ENCODE measurements around the gene HRAS.

The HRAS gene

DNA sequence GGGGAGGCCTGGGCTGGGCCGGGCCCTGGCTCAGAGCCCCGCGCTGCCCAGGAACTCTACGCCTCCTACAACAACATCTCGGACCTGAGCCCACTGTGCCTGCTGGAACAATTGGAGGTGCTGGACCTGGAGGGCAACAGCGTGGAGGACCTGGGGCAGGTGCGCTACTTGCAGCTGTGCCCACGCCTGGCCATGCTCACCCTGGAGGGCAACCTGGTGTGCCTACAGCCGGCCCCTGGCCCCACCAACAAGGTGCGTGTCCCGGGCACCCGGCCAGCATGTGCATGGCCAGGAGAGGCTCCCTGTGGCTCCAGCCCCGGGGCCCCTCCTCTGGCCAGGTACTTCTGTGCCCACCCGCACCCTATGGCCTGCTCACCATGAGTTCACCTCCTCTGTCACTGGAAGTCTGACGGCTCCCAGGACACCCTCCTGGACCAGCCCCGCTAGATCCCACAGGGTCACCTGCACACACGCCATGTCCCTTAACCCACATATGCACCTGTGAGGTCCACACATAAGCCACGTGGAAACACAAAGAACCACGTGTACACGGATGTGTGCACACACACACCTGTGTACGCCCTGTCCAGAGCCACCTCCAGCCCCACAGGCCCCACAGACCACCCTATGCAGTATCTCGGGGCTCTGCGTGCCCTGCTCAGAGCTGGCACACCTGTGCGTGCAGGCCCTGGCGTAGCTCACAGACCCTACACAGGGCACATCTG is 14.8 kb upstream of the HRAS start:
- Histone ChIP-seq H3K9me3 (ENCODE audit: insufficient read depth, low read length) (no peaks in the 10 kb centered on the region), H3K27me3 (ENCODE audit: insufficient read depth, insufficient read length) (peaks cover 2% of the 10 kb centered on the region), H3K4me1 (ENCODE audit: insufficient read depth, insufficient read length) (peaks cover 16% of the 10 kb centered on the region), H3K4me3 (ENCODE audit: insufficient read length, low read depth) (no peak overlapping the region), H3K9ac (ENCODE audit: insufficient read length, low read depth) (no peak overlapping the region), H3K36me3 (ENCODE audit: insufficient read depth, insufficient read length, low read length) (no peaks in the 10 kb centered on the region)
- TF ChIP-seq ZNF274 (IDR thresholded peaks at IDR 0.05; ENCODE audit: low read depth, low read length) (no peak), YY1 (IDR thresholded peaks at IDR 0.05; ENCODE audit: insufficient read depth, insufficient read length) (no peak), SUZ12 (IDR thresholded peaks at IDR 0.05; ENCODE audit: extremely low read depth, insufficient read depth, insufficient read length) (no peak)
- no peak for DNase-seq (ENCODE audit: low read depth, low spot score)

DNA sequence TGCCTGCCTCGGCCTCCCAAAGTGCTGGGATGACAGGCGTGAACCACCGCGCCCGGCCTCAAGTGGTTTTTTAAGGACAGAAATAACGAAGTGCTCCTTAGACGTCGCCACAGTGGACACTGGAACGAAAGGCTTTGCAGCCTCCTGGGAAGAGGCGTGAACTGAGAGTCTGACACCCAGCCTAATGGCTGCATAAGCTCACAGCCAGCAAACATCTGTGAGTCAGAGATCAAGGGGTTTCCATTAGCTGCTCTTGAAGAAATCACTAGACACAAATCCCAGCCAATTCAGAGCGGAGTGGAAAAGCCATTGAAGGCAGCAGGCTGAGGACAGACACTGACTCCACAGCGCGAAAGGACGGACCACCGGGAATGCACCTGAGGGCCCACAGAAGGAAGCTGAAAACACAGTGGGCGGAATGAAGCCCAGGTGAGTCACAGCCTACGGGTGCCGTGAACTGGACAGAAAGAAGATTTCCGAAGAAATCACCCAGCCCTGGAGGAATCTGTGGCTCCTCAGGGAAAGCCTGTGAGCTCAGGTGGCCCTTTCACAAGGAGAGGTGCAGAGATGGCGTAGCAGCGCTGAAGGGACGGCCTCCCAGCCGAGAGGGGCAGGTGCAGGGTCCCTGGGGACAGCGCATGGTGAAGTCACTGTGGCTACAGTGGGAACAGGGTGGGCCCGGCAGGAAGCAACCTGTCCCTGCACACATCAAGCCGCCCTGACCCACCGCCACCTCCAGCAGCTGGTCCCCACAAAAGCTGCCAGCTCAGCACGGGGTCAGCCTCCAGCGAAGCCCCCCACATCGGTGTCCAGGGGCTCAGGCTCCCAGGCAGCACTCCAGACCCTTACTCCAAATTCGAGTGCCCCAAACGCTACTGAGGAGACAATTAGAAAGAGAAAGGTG is 13.6 kb upstream of the HRAS start:
- no peak for TF ChIP-seq ZNF274 (IDR thresholded peaks at IDR 0.05; ENCODE audit: low read depth, low read length)
- TF ChIP-seq SUZ12 (IDR thresholded peaks at IDR 0.05; ENCODE audit: extremely low read depth, insufficient read depth, insufficient read length): no peak
- no peak for TF ChIP-seq YY1 (IDR thresholded peaks at IDR 0.05; ENCODE audit: insufficient read depth, insufficient read length)
- no peak overlapping the region for H3K9ac ChIP-seq (ENCODE audit: insufficient read length, low read depth)
- DNase-seq (ENCODE audit: low read depth, low spot score): no peak

DNA sequence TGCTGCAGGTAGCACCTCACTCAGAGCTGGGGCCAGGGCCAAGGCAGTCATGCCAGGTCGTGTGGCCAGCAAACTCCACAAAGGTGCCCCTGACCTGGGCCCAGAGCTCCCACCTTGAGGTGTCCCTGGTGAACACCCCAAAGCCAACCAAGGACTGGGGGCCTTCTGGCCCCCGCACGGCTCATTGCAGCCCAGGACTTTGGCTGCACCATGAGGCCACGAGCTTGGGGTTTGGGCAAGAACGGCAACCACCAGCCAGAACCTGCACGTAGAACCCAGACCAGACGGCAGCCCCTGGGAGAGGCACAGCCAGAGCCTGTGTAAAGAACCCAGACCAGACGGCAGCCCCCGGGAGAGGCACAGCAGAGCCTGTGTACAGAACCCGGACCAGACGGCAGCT is 9.8 kb upstream of the HRAS start:
- H3K27me3 ChIP-seq (ENCODE audit: insufficient read depth, insufficient read length): no peaks in the 10 kb centered on the region
- no peaks in the 10 kb centered on the region for H3K9me3 ChIP-seq (ENCODE audit: insufficient read depth, low read length)
- H3K36me3 ChIP-seq (ENCODE audit: insufficient read depth, insufficient read length, low read length): no peaks in the 10 kb centered on the region
- no peak for DNase-seq (ENCODE audit: low read depth, low spot score)
- H3K4me1 ChIP-seq (ENCODE audit: insufficient read depth, insufficient read length): peaks cover 11% of the 10 kb centered on the region
- no peak overlapping the region for H3K9ac ChIP-seq (ENCODE audit: insufficient read length, low read depth)
- no peak overlapping the region for H3K4me3 ChIP-seq (ENCODE audit: insufficient read length, low read depth)
- TF ChIP-seq YY1 (IDR thresholded peaks at IDR 0.05; ENCODE audit: insufficient read depth, insufficient read length) (no peak), ZNF274 (IDR thresholded peaks at IDR 0.05; ENCODE audit: low read depth, low read length) (no peak), SUZ12 (IDR thresholded peaks at IDR 0.05; ENCODE audit: extremely low read depth, insufficient read depth, insufficient read length) (no peak)

More for the DNA sequence above, 13.6 kb upstream of the HRAS start:
- H3K36me3 ChIP-seq (ENCODE audit: insufficient read depth, insufficient read length, low read length): no peaks in the 10 kb centered on the region
- no peaks in the 10 kb centered on the region for H3K27me3 ChIP-seq (ENCODE audit: insufficient read depth, insufficient read length)
- H3K4me3 ChIP-seq (ENCODE audit: insufficient read length, low read depth): no peak overlapping the region
- no peaks in the 10 kb centered on the region for H3K9me3 ChIP-seq (ENCODE audit: insufficient read depth, low read length)
- H3K4me1 ChIP-seq (ENCODE audit: insufficient read depth, insufficient read length): peaks cover 14% of the 10 kb centered on the region

DNA sequence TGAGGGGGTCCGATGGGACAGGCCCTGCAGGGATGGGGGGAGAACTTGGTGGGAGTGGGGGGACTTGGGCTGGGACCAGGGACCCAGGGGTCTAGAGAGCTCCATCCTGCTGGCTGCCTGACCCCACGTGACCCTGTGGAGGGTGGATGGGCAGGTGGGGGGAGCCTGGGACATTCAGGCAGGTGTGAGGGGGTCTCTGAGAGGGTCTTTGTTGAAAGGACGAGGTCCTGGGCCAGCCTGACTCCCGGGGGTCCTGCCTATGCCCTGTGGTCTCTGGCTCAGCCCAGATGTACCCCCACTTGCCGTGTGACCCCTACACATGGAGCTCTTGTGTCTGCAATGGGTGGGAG is 9.4 kb upstream of the HRAS start:
- H3K4me1 ChIP-seq (ENCODE audit: insufficient read depth, insufficient read length): peaks cover 14% of the 10 kb centered on the region
- DNase-seq (ENCODE audit: low read depth, low spot score): no peak

DNA sequence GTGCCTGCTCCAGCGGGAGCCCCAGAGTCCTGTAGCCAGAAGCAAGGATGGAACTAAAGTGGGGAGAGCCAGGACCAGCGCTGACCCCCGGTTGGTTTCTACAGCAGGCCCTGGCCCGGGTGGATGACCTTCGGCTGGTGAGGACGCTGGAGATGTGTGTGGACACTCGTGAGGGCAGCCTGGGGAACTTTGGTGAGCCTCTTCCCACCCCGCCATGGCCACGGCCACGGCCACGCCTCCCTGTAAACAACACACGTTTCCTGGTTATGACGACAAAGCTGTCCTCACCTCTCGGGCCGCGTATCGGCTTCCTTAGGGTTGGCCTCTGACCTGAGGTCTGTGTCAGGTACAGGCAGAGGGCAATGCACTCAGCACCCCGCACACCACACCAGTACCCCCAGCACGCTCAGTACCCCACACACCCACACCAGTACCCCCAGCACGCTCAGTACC is 6.1 kb upstream of the HRAS start:
- H3K27me3 ChIP-seq (ENCODE audit: insufficient read depth, insufficient read length): peaks cover 21% of the 10 kb centered on the region
- TF ChIP-seq YY1 (IDR thresholded peaks at IDR 0.05; ENCODE audit: insufficient read depth, insufficient read length) (no peak), SUZ12 (IDR thresholded peaks at IDR 0.05; ENCODE audit: extremely low read depth, insufficient read depth, insufficient read length) (no peak), ZNF274 (IDR thresholded peaks at IDR 0.05; ENCODE audit: low read depth, low read length) (no peak)
- H3K36me3 ChIP-seq (ENCODE audit: insufficient read depth, insufficient read length, low read length): no peaks in the 10 kb centered on the region
- no peak overlapping the region for H3K9ac ChIP-seq (ENCODE audit: insufficient read length, low read depth)
- peaks cover 30% of the 10 kb centered on the region for H3K4me1 ChIP-seq (ENCODE audit: insufficient read depth, insufficient read length)
- H3K9me3 ChIP-seq (ENCODE audit: insufficient read depth, low read length): no peaks in the 10 kb centered on the region
- H3K4me3 ChIP-seq (ENCODE audit: insufficient read length, low read depth): no peak overlapping the region
- DNase-seq (ENCODE audit: low read depth, low spot score): no peak

More for the DNA sequence above, 9.4 kb upstream of the HRAS start:
- Histone ChIP-seq H3K4me3 (ENCODE audit: insufficient read length, low read depth) (no peak overlapping the region), H3K36me3 (ENCODE audit: insufficient read depth, insufficient read length, low read length) (no peaks in the 10 kb centered on the region), H3K27me3 (ENCODE audit: insufficient read depth, insufficient read length) (no peaks in the 10 kb centered on the region), H3K9ac (ENCODE audit: insufficient read length, low read depth) (no peak overlapping the region), H3K9me3 (ENCODE audit: insufficient read depth, low read length) (no peaks in the 10 kb centered on the region)
- no peak for TF ChIP-seq ZNF274 (IDR thresholded peaks at IDR 0.05; ENCODE audit: low read depth, low read length)
- no peak for TF ChIP-seq SUZ12 (IDR thresholded peaks at IDR 0.05; ENCODE audit: extremely low read depth, insufficient read depth, insufficient read length)
- TF ChIP-seq YY1 (IDR thresholded peaks at IDR 0.05; ENCODE audit: insufficient read depth, insufficient read length): no peak

DNA sequence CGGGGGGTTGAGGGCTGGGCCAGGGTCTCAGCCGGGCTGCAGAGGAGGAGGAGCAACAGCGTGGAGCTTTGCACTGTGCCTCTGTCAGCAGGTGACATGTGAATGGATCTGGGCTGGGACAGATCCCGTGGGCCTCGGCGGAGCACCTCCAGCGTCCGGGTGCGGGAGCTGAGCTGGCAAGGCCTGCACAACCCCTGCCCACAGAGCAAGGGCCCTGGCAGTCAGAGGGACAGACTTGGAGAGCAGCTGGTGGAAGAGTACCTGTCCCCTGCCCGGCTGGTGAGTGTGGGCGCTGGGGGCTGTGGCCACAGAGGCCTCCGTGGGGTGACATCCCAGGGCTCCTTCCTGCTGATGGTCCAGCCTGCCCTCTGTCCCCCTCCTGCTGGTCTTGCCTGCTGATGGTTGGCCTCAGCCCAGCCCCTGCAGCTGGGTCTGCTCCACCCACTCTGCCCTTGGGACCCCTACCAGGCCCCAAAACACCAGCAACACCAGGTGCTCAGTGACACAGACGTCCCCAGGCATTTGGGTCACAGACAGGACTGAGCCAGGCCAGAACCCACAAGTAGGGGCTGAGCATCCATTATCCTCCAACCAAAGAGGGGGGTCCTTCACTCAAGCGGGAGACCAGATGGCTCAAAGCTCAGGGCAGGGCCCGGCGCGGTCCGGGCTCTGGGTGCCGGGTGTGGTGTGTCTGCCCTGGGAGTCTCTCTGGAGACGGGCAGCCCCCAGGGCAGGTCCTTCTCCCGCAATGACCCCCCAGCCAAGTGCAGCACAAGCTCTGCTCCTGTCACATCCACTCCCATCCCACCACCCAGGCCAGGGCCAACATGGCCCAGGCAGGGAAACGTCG is 5.4 kb upstream of the HRAS start:
- Histone ChIP-seq H3K4me3 (ENCODE audit: insufficient read length, low read depth) (no peak overlapping the region), H3K9ac (ENCODE audit: insufficient read length, low read depth) (peak overlapping the region; percentile 50), H3K27me3 (ENCODE audit: insufficient read depth, insufficient read length) (peaks cover 26% of the 10 kb centered on the region), H3K36me3 (ENCODE audit: insufficient read depth, insufficient read length, low read length) (no peaks in the 10 kb centered on the region), H3K9me3 (ENCODE audit: insufficient read depth, low read length) (no peaks in the 10 kb centered on the region), H3K4me1 (ENCODE audit: insufficient read depth, insufficient read length) (peaks cover 30% of the 10 kb centered on the region)
- DNase-seq (ENCODE audit: low read depth, low spot score): no peak
- TF ChIP-seq SUZ12 (IDR thresholded peaks at IDR 0.05; ENCODE audit: extremely low read depth, insufficient read depth, insufficient read length) (no peak), ZNF274 (IDR thresholded peaks at IDR 0.05; ENCODE audit: low read depth, low read length) (no peak), YY1 (IDR thresholded peaks at IDR 0.05; ENCODE audit: insufficient read depth, insufficient read length) (no peak)
